Measurements from ENCODE around the gene C11orf98. TPM values are rescaled to one million over a fixed set of nuclear protein-coding genes. Genes with fewer than 3 reads are reported as not detected.
A peak's percentile ranks its signal among the peaks of the same experiment; 100 is the strongest.

The C11orf98 gene
- total RNA-seq, 6 donors from 2014 or later: 16.8 to 42.0 (median 30.6) TPM

DNA sequence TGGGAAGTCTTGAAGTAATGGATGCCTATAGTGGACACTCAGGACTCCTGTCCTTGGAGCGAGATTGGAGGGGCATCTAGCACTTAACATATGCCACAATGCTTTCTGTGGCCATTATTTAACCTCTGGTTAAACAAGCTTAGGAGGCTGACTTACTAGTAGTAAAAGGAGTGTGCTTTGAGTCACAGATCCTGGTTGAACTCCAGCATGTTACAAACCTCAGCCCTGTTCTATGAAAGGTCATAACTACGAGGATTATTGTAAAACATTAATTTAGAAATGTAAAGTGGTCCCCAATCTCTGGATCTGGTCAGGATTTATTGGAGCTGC is 8.2 kb upstream of the C11orf98 start:
- peaks cover 24 to 50% (median 30%) of the 10 kb centered on the region in 4 donors for H3K4me1 ChIP-seq
- WGBS, 2 donors: 89 to 91% methylated on average over 2 of the region's 2 CpGs
- peaks cover 2 to 44% (median 15%) of the 10 kb centered on the region in 4 donors for H3K36me3 ChIP-seq
- H3K27me3 ChIP-seq: no peaks in the 10 kb centered on the region
- TF ChIP-seq POLR2A (IDR thresholded peaks at IDR 0.05) (no peak), EP300 (IDR thresholded peaks at IDR 0.05) (no peak), POLR2AphosphoS5 (IDR thresholded peaks at IDR 0.05) (no peak)
- TF ChIP-seq, protein P1, sequence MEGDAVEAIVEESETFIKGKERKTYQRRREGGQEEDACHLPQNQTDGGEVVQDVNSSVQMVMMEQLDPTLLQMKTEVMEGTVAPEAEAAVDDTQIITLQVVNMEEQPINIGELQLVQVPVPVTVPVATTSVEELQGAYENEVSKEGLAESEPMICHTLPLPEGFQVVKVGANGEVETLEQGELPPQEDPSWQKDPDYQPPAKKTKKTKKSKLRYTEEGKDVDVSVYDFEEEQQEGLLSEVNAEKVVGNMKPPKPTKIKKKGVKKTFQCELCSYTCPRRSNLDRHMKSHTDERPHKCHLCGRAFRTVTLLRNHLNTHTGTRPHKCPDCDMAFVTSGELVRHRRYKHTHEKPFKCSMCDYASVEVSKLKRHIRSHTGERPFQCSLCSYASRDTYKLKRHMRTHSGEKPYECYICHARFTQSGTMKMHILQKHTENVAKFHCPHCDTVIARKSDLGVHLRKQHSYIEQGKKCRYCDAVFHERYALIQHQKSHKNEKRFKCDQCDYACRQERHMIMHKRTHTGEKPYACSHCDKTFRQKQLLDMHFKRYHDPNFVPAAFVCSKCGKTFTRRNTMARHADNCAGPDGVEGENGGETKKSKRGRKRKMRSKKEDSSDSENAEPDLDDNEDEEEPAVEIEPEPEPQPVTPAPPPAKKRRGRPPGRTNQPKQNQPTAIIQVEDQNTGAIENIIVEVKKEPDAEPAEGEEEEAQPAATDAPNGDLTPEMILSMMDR (IDR thresholded peaks at IDR 0.05): no peak
- DNase-seq: no peak
- H3K4me3 ChIP-seq: no peak overlapping the region
- no peak for ATAC-seq (ENCODE audit: low FRiP score in 2 of 2)
- no peaks in the 10 kb centered on the region for H3K9me3 ChIP-seq
- H3K27ac ChIP-seq: peak overlapping the region in 1 of 4 donors; percentile 84

DNA sequence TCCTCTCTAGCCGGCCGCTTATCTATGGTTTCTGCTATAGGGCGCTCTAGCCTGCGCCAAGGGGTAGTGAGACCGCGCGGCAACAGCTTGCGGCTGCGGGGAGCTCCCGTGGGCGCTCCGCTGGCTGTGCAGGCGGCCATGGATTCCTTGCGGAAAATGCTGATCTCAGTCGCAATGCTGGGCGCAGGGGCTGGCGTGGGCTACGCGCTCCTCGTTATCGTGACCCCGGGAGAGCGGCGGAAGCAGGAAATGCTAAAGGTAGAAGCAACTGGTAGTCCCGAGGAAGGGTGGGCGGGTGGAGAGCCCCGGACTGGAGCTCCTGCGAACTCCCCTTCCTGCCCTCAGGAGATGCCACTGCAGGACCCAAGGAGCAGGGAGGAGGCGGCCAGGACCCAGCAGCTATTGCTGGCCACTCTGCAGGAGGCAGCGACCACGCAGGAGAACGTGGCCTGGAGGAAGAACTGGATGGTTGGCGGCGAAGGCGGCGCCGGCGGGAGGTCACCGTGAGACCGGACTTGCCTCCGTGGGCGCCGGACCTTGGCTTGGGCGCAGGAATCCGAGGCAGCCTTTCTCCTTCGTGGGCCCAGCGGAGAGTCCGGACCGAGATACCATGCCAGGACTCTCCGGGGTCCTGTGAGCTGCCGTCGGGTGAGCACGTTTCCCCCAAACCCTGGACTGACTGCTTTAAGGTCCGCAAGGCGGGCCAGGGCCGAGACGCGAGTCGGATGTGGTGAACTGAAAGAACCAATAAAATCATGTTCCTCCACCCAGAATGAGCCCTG is 6.8 kb upstream of the C11orf98 start, which contains the start of the genes LBHD1 and UQCC3:
Gene LBHD1 (minus strand): TSS at position 660 of the 782 bp plus-strand sequence. CDS start 2,236 bp downstream, outside the sequence.
Gene UQCC3 (plus strand): TSS at position 66 of the 782 bp plus-strand sequence. CDS start 73 bp downstream, at position 139.
- peak within 1 kb of the TSS; percentile 84 to 92 (median 90) for H3K27ac ChIP-seq
- peaks cover 26 to 46% (median 33%) of the 10 kb centered on the region in 4 donors for H3K4me1 ChIP-seq
- no peaks in the 10 kb centered on the region for H3K9me3 ChIP-seq
- ATAC-seq (ENCODE audit: low FRiP score in 2 of 2) (peak; percentile 92 to 93), DNase-seq (peak; percentile 82 to 91)
- peaks cover 3 to 36% (median 11%) of the 10 kb centered on the region in 4 donors for H3K36me3 ChIP-seq
- TF ChIP-seq, protein P1 (IDR thresholded peaks at IDR 0.05): peak in 2 of 6 experiments; percentile 17
- peak; percentile 30 to 58 for TF ChIP-seq POLR2AphosphoS5 (IDR thresholded peaks at IDR 0.05)
- TF ChIP-seq POLR2A (IDR thresholded peaks at IDR 0.05): peak in 3 of 4 donors; percentile 55 to 78 (median 60)
- no peak for TF ChIP-seq EP300 (IDR thresholded peaks at IDR 0.05)
- no peaks in the 10 kb centered on the region for H3K27me3 ChIP-seq
- H3K4me3 ChIP-seq: peak within 1 kb of the TSS; percentile 37 to 89 (median 77)
- 0% methylated on average over 13 to 54 of the region's 59 CpGs for WGBS, 2 donors

DNA sequence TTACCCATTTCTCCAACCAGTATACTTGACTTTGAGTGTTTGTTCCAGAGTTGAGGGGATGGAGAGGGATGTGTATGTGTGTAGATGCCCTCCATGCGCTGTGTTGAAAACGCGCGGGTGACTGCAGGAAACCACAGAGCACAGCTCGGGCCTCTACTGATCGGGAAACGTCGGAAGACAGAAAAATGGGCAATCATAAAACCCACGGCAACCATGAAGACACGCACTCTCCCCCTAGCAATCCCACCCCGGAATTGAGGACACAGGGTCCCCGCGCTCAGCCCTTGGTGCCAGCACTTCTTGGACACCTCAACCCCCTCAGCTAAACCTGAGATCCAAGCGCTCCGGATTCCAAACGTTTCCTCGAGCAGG is 6.2 kb upstream of the C11orf98 start:
- peak; percentile 59 to 67 for ATAC-seq (ENCODE audit: low FRiP score in 2 of 2)
- peaks cover 32 to 48% (median 38%) of the 10 kb centered on the region in 4 donors for H3K4me1 ChIP-seq
- peak overlapping the region; percentile 37 to 89 (median 77) for H3K4me3 ChIP-seq

DNA sequence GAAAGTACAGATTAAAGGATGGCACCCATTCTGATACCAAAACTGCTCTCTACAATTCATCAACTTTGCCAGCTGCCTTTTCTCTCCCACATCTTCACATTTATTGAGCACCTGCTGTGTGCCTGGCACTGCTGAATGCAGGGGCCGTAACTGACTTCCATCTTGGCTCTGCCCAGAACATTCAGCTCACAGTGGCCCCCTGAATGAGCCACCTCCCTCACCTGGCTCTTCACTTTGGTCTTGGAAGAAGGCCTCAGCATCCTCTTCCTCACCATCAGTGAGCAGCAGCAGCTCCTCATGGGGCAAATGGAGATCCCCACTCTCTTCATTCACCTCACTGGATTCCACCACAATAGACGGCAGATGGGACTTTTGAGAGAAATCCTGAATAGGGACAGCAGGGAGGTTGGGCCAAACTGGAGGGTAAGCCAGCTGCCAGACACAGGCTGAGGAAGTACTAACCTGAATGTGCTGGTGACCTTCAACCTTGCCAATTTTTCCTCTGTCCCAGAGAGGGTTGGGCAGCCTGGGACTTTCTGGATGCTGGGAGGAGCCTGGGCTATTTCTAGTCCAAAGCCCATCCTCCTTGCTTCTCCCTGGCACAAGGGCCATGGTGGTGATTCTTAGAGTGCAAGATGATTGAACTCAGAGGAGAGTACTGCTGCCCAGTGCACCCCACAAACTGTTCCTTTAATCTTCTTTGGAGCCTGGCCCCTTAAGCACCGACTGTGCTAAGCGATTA is 4.6 kb upstream of the C11orf98 start:
- ATAC-seq (ENCODE audit: low FRiP score in 2 of 2) (no peak), DNase-seq (no peak)
- peak overlapping the region in 1 of 4 donors; percentile 7 for H3K27ac ChIP-seq
- H3K4me3 ChIP-seq: no peak overlapping the region
- H3K36me3 ChIP-seq: peaks cover 3 to 18% (median 6%) of the 10 kb centered on the region in 4 donors
- H3K4me1 ChIP-seq: peaks cover 35 to 55% (median 42%) of the 10 kb centered on the region in 4 donors
- 78 to 89% methylated on average over 3 to 4 of the region's 4 CpGs for WGBS, 2 donors
- TF ChIP-seq EP300 (IDR thresholded peaks at IDR 0.05) (no peak), POLR2A (IDR thresholded peaks at IDR 0.05) (no peak), POLR2AphosphoS5 (IDR thresholded peaks at IDR 0.05) (no peak)
- TF ChIP-seq, protein P1 (IDR thresholded peaks at IDR 0.05): no peak
- H3K27me3 ChIP-seq: no peaks in the 10 kb centered on the region
- no peaks in the 10 kb centered on the region for H3K9me3 ChIP-seq

More for the DNA sequence above, 6.2 kb upstream of the C11orf98 start:
- 0 to 1% methylated on average over 13 to 15 of the region's 17 CpGs for WGBS, 2 donors
- no peak for TF ChIP-seq POLR2A (IDR thresholded peaks at IDR 0.05)
- TF ChIP-seq, protein P1 (IDR thresholded peaks at IDR 0.05): no peak
- TF ChIP-seq EP300 (IDR thresholded peaks at IDR 0.05): no peak
- no peak for TF ChIP-seq POLR2AphosphoS5 (IDR thresholded peaks at IDR 0.05)
- DNase-seq: no peak
- H3K27me3 ChIP-seq: no peaks in the 10 kb centered on the region
- H3K27ac ChIP-seq: peak overlapping the region; percentile 84 to 92 (median 90)
- no peaks in the 10 kb centered on the region for H3K9me3 ChIP-seq
- peaks cover 8 to 31% (median 10%) of the 10 kb centered on the region in 4 donors for H3K36me3 ChIP-seq
